Upper lobe of left lung (tissue), 6 donors: ENCODE data around the gene TOX2. TPM values are rescaled to one million over a fixed set of nuclear protein-coding genes. Genes with fewer than 3 reads are reported as not detected.

Experiments used
- ATAC-seq, 2 donors: fragments of 200-7000 bp; cut with Tn5 transposase; one replicate each; pipeline ENCODE4 v1.9.1; 2022; ENCODE audit warnings: mild to moderate bottlenecking in 2 of 2, moderate library complexity in 2 of 2; ENCODE audit not compliant: low FRiP score in 2 of 2
- DNase-seq, 2 donors: peaks; one replicate each; pipeline ENCODE4 v3.0.0-alpha.2; 2019 to 2020
- H3K27ac ChIP-seq, 4 donors: fragments of 200-600 bp; sonication (generic); one replicate each; pipeline ENCODE4 v1.5.1; 2016 to 2019
- H3K27me3 ChIP-seq, 4 donors: fragments of 200-600 bp; sonication (generic); one replicate each; pipeline ENCODE4 v1.5.1; 2017 to 2019
- H3K36me3 ChIP-seq, 4 donors: fragments of 200-600 bp; sonication (generic); one replicate each; pipeline ENCODE4 v1.5.1; 2016 to 2019
- H3K4me1 ChIP-seq, 4 donors: fragments of 200-600 bp; sonication (generic); one replicate each; pipeline ENCODE4 v1.5.1; 2018 to 2019
- H3K4me3 ChIP-seq, 4 donors: fragments of 200-600 bp; sonication (generic); one replicate each; pipeline ENCODE4 v1.5.1; 2017 to 2019; ENCODE audit warnings: mild to moderate bottlenecking in 2 of 4, moderate library complexity in 1 of 4
- H3K9me3 ChIP-seq, 4 donors: fragments of 200-600 bp; sonication (generic); one replicate each; pipeline ENCODE4 v1.5.1; 2018 to 2019
- EP300 ChIP-seq, 4 donors: sonication (generic); formaldehyde crosslinking; IDR thresholded peaks; one replicate each; pipeline ENCODE4 v1.5.1; 2017; ENCODE audit warnings: antibody characterized with exemption in 4 of 4, control low read depth in 2 of 4
- POLR2A ChIP-seq, 4 donors: fragments of 450-650 bp; IDR thresholded peaks; one replicate each; pipeline ENCODE4 v1.5.1; 2016 to 2017; ENCODE audit warnings: antibody characterized with exemption in 4 of 4, mild to moderate bottlenecking in 2 of 4
- POLR2AphosphoS5 ChIP-seq, 2 donors: sonication (generic); formaldehyde crosslinking; IDR thresholded peaks; one replicate each; pipeline ENCODE4 v1.5.1; 2017; ENCODE audit warnings: antibody characterized with exemption in 2 of 2
- WGBS, 2 donors: methylation state at CpG; one replicate each; pipeline ENCODE4 v1.1.5; 2017 to 2018; 5-methylcytosine and 5-hydroxymethylcytosine counted together
- total RNA-seq, 6 donors: library from RNA; depleted of rRNA in 4 of 6; stranded (reverse); fragments of >200 nt in 4 of 6; gene quantifications; one replicate each; pipeline versions ENCODE4 v1.1.0 to v1.2.1, GENCODE V29; 2016 to 2021
- TF ChIP-seq, protein P1 (sequence below), 6 experiments: fragments of 450-650 bp in 4 of 6; fragments of 200-600 bp in 2 of 6; sonication (generic) in 2 of 6; IDR thresholded peaks; one replicate each; pipeline ENCODE4 v1.5.1; 2016 to 2019; ENCODE audit warnings: antibody characterized with exemption in 6 of 6
- donor health status: DM: no; HTN: no; CAD: no; lungs with moderate emphysema.
- donor health status: DM: no; HTN: yes; CAD: no; lungs with severe emphysema.

TOX2 gene
- total RNA-seq, 6 donors from 2014 or later = 7.2 to 29.3 (median 23.7) TPM

DNA sequence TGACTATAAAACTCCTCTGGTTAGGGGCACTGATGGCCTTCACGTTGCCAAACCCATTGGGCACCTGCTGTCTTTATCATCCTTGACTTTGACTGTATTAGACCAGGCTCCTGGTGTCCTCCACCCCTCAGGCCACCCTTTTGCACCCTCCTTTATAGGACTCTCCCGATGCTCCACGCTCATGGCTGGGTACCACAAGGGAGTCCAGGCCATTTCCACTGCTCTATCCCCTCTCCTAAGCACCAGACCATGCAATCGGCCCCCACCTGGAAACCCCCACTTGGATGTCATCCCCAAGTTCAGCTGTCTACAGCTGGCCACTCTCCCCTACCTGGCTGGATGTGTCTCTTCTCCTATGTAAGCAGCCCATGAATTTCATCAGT is 115.2 kb downstream of the TOX2 start:
- no peak for DNase-seq
- 92 to 95% methylated on average over 4 of the region's 4 CpGs for WGBS, 2 donors
- TF ChIP-seq EP300 (IDR thresholded peaks at IDR 0.05) (no peak), POLR2A (IDR thresholded peaks at IDR 0.05) (no peak), POLR2AphosphoS5 (IDR thresholded peaks at IDR 0.05) (no peak)
- TF ChIP-seq, protein P1, sequence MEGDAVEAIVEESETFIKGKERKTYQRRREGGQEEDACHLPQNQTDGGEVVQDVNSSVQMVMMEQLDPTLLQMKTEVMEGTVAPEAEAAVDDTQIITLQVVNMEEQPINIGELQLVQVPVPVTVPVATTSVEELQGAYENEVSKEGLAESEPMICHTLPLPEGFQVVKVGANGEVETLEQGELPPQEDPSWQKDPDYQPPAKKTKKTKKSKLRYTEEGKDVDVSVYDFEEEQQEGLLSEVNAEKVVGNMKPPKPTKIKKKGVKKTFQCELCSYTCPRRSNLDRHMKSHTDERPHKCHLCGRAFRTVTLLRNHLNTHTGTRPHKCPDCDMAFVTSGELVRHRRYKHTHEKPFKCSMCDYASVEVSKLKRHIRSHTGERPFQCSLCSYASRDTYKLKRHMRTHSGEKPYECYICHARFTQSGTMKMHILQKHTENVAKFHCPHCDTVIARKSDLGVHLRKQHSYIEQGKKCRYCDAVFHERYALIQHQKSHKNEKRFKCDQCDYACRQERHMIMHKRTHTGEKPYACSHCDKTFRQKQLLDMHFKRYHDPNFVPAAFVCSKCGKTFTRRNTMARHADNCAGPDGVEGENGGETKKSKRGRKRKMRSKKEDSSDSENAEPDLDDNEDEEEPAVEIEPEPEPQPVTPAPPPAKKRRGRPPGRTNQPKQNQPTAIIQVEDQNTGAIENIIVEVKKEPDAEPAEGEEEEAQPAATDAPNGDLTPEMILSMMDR (IDR thresholded peaks at IDR 0.05) = no peak

DNA sequence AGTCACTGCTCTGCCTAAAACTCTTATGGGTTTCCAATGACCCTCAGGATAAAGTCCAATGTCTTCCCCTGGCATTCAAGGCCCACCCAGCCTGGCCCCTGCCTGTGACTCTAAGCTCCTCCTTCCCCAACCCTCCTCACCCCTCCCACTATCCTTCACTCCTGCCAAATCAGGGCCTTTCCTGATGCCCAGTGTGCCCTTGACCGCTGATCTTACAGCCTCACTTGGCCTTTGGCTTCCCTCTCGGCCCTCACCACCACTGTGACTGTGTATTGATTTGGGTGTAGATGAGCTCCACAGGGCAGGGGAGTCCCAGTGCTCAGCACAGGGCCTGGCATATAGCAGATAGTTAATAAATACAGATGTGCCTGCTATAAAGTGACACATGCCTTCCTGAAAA is 115.7 kb downstream of the TOX2 start:
- WGBS, 2 donors = 81 to 95% methylated on average over 2 of the region's 2 CpGs
- Histone ChIP-seq H3K27ac (no peak overlapping the region), H3K9me3 (no peaks in the 10 kb centered on the region), H3K4me1 (no peaks in the 10 kb centered on the region), H3K4me3 (no peak overlapping the region), H3K27me3 (no peaks in the 10 kb centered on the region), H3K36me3 (no peaks in the 10 kb centered on the region)
- DNase-seq (no peak), ATAC-seq (no peak)
- TF ChIP-seq, protein P1 (IDR thresholded peaks at IDR 0.05) = no peak
- TF ChIP-seq POLR2AphosphoS5 (IDR thresholded peaks at IDR 0.05) (no peak), EP300 (IDR thresholded peaks at IDR 0.05) (no peak), POLR2A (IDR thresholded peaks at IDR 0.05) (no peak)

More for the DNA sequence above, 115.2 kb downstream of the TOX2 start:
- Histone ChIP-seq H3K4me1 (no peaks in the 10 kb centered on the region), H3K36me3 (no peaks in the 10 kb centered on the region), H3K27me3 (no peaks in the 10 kb centered on the region), H3K4me3 (no peak overlapping the region), H3K9me3 (no peaks in the 10 kb centered on the region), H3K27ac (no peak overlapping the region)
- ATAC-seq = no peak

DNA sequence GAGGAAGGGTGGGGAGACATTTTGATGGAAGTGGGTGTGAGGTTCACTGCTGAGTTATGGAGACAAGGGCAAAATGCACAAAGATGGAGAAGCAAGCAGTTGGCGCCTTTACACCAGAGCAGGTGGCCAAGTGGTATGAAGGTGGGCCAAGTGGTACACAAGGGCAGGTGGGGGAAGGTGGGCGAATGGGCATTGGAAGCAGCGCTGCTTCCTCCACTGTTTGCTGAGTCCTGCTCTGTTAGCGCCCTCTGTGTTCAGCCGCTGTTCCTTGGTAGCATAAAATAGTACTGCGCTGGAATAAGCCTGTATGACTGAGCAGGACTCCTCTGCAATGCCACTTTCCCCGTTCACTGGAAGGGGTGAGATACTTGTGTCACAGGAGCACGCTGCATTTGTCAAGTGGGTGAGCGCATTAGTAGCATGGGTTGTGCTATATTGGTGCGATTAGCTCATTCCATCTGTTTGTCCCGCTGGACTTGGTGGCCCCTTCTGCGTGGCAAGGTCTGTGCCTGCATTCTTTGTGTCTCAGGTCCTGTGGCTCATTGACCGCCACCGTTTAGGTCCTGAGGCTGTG is 116.4 kb downstream of the TOX2 start:
- ATAC-seq (no peak), DNase-seq (no peak)
- Histone ChIP-seq H3K4me1 (no peaks in the 10 kb centered on the region), H3K4me3 (no peak overlapping the region), H3K36me3 (no peaks in the 10 kb centered on the region), H3K9me3 (no peaks in the 10 kb centered on the region), H3K27ac (no peak overlapping the region), H3K27me3 (no peaks in the 10 kb centered on the region)
- 92 to 93% methylated on average over 12 to 14 of the region's 14 CpGs for WGBS, 2 donors
- TF ChIP-seq POLR2AphosphoS5 (IDR thresholded peaks at IDR 0.05) (no peak), EP300 (IDR thresholded peaks at IDR 0.05) (no peak), POLR2A (IDR thresholded peaks at IDR 0.05) (no peak)
- TF ChIP-seq, protein P1 (IDR thresholded peaks at IDR 0.05) = no peak

GRCh38 chr20:44031781-44032582 is 117.3 kb downstream of the TOX2 start:
- ATAC-seq (no peak), DNase-seq (no peak)
- TF ChIP-seq POLR2AphosphoS5 (IDR thresholded peaks at IDR 0.05) (no peak), POLR2A (IDR thresholded peaks at IDR 0.05) (no peak)
- Histone ChIP-seq H3K36me3 (no peaks in the 10 kb centered on the region), H3K27ac (no peak overlapping the region), H3K4me3 (no peak overlapping the region), H3K9me3 (no peaks in the 10 kb centered on the region), H3K27me3 (no peaks in the 10 kb centered on the region), H3K4me1 (no peaks in the 10 kb centered on the region)
- whole genome bisulfite sequencing, 2 donors = 87 to 88% methylated on average over 12 of the region's 12 CpGs

GRCh38 chr20:44032583-44033331 is 118.1 kb downstream of the TOX2 start:
- Histone ChIP-seq H3K36me3 (no peaks in the 10 kb centered on the region), H3K4me1 (no peaks in the 10 kb centered on the region), H3K4me3 (no peak overlapping the region), H3K27ac (no peak overlapping the region), H3K27me3 (no peaks in the 10 kb centered on the region), H3K9me3 (no peaks in the 10 kb centered on the region)
- ATAC-seq (no peak), DNase-seq (no peak)
- WGBS, 2 donors = 88 to 91% methylated on average over 12 of the region's 12 CpGs
- TF ChIP-seq POLR2AphosphoS5 (IDR thresholded peaks at IDR 0.05) (no peak), EP300 (IDR thresholded peaks at IDR 0.05) (no peak), POLR2A (IDR thresholded peaks at IDR 0.05) (no peak)
- TF ChIP-seq, protein P1 (IDR thresholded peaks at IDR 0.05) = no peak
